Neural progenitor cell (in vitro differentiated cells): ENCODE data around the gene QSOX2.

Source experiments
- CTCF ChIP-seq: fragments of 200-600 bp; sonication (generic); IDR thresholded peaks from 2 replicates; pipeline ENCODE4 v1.5.1; 2017; ENCODE audit warnings: antibody characterized with exemption, mild to moderate bottlenecking
- EZH2 ChIP-seq: fragments of 200-600 bp; sonication (generic); IDR thresholded peaks from 2 replicates; pipeline ENCODE4 v1.6.1; 2017; ENCODE audit warnings: antibody characterized with exemption, mild to moderate bottlenecking, moderate library complexity
- EZH2phosphoT487 ChIP-seq: fragments of 200-600 bp; sonication (generic); IDR thresholded peaks from 2 replicates; pipeline ENCODE4 v1.6.1; 2017; ENCODE audit warnings: antibody characterized with exemption

- TF ChIP-seq CTCF (no peak), EZH2 (no peak), EZH2phosphoT487 (no peak)
These were observed 26.3 kb downstream of the QSOX2 start for GRCh38 chr9:136219276-136219675.
